Activated CD4-positive, alpha-beta memory T cell treated with anti-CD3 and anti-CD28 coated beads, Interleukin-2, amount 10 ng/mL, durations not matched to agents 7 days and 5 days (primary cell): ENCODE data around the gene DNASE1L1. TPM values are rescaled to one million over a fixed set of nuclear protein-coding genes. Genes with fewer than 3 reads are reported as not detected.
"Not testable (repeated sequence)": the region's sequence is repeated elsewhere in the genome, so short reads cannot be mapped to it uniquely, and the experiment has no call there.

ENCODE experiments used
- CTCF ChIA-PET: fragments of 350-600 bp; sonication (Branson Sonifier 250); formaldehyde crosslinking; loops from one replicate; lab custom pipeline; 2021; ENCODE audit warnings: antibody characterized with exemption, inconsistent platforms; lab: Charles Lee
- POLR2A ChIA-PET: fragments of 350-600 bp; sonication (Branson Sonifier 250); formaldehyde crosslinking; loops from one replicate; lab custom pipeline; 2021; ENCODE audit warnings: antibody characterized with exemption; lab: Charles Lee
- DNase-seq: peaks from one replicate; pipeline ENCODE4 v3.0.0-alpha.2; 2020
- H3K27ac Mint-ChIP-seq: one replicate; pipeline ENCODE4 v1.8.0; 2021; ENCODE audit warnings: mild to moderate bottlenecking, mixed read lengths
- H3K27me3 Mint-ChIP-seq: one replicate; pipeline ENCODE4 v1.8.0; 2021; ENCODE audit warnings: mixed read lengths
- H3K36me3 Mint-ChIP-seq: one replicate; pipeline ENCODE4 v1.8.0; 2021; ENCODE audit warnings: low read depth, mixed read lengths
- H3K4me1 Mint-ChIP-seq: one replicate; pipeline ENCODE4 v1.8.0; 2021; ENCODE audit warnings: mixed read lengths
- H3K4me3 Mint-ChIP-seq: one replicate; pipeline ENCODE4 v1.8.0; 2021; ENCODE audit warnings: mild to moderate bottlenecking, mixed read lengths
- H3K9me3 Mint-ChIP-seq: one replicate; pipeline ENCODE4 v1.8.0; 2021; ENCODE audit warnings: mixed read lengths
- total RNA-seq, 2 experiments: library from RNA; stranded (reverse); gene quantifications; one replicate each; pipeline ENCODE4 v1.2.3, GENCODE V29; 2021

The DNASE1L1 gene
- total RNA-seq, 2 experiments from 2014 or later, result 23.3 to 23.7 TPM

DNA sequence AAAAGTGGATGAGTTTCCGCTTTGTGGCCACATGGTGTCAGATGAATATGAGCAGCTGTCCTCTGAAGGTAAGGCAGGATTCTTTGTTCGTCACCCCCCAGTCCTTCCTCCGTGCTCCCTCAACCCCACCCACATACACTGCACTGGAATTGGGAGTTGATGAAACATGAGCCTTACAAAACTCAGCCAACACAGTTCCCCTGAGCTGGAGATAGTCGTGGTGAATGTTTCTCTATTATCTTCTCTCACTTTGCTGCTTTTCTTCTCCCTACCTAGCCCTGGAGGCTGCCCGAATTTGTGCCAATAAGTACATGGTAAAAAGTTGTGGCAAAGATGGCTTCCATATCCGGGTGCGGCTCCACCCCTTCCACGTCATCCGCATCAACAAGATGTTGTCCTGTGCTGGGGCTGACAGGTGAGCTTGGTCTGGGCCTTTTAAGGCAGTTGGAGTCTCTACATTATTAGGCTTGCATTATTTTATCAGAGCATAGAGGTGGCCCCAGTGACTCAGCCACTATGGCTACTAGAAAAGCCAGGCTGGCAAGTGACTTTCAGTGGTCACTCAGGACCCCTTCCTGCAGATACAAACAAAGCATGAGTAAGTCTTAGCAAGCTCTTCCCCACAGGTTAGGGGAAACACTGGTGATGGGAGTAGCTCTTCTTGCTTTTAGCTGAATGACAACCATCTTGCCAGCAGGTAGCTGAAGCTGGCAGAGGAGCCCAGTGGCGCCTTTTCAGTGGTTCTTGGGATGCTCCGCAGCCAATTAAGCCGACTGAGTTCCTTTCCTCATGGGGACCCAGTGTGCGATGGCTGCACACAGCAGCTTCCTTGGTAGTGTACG lies 9.3 kb downstream of the DNASE1L1 start:
- H3K27ac Mint-ChIP-seq, result peak overlapping the region; percentile 100
- peak overlapping the region; percentile 98 for H3K4me3 Mint-ChIP-seq
- peaks cover 39% of the 10 kb centered on the region for H3K36me3 Mint-ChIP-seq
- no peaks in the 10 kb centered on the region for H3K9me3 Mint-ChIP-seq
- DNase-seq, result peak; percentile 53
- ChIA-PET CTCF (interaction anchor here (0.8 to 2.3 kb wide), 4 partner anchors 11 to 134 kb away, joined by 4 to 8 read pairs (median 5); partner anchors contain the start of genes ATP6AP1 and SLC10A3), POLR2A (interaction anchor here (0.7 to 7.2 kb wide), 19 partner anchors 8 to 473 kb away, joined by 3 to 103 read pairs (median 10); partner anchors contain the start of genes ATP6AP1, DKC1, DNASE1L1 and EMD)
- no peaks in the 10 kb centered on the region for H3K27me3 Mint-ChIP-seq
- peaks cover 16% of the 10 kb centered on the region for H3K4me1 Mint-ChIP-seq

DNA sequence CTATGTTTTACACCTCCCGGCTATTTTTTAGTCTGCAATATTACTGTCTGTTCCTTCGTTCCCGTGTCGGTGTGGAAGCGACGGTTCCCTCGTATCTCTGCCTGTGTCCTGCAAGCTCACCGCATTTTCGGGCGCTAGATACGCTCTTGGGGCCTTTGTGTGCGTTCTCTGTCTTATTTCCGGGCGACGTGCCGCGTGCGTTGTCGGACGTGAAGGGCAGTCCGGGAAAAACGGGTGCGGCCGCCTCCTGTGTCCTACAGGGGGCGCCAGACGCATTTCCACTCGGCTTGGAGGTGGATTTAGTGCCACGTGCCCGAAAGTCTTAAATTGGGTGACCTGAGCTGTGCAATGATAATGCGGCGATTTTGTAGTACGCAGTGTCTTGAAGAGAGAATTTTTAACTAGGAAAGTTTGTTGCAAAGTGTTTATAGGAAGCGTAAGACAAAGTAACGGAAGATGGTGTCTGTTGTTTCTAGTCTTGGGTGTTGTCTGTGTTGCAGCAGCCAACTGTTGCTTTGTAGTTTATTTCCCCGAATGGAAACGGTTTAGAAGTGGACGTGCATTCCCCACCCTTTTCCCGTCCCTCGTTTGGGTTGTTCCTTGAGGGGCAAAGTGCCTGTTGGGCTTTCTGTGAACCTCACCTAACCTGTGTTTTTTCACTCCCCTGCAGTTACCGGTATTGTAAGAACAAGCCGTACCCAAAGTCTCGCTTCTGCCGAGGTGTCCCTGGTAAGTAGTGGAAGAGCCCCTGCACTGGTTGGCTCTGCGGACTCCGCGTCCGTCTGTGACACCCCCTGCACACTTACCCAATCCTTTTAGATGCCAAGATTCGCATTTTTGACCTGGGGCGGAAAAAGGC lies 10.2 kb downstream of the DNASE1L1 start:
- peak; percentile 89 for DNase-seq
- H3K27me3 Mint-ChIP-seq, result no peaks in the 10 kb centered on the region
- peaks cover 39% of the 10 kb centered on the region for H3K36me3 Mint-ChIP-seq
- H3K9me3 Mint-ChIP-seq, result no peaks in the 10 kb centered on the region
- peaks cover 16% of the 10 kb centered on the region for H3K4me1 Mint-ChIP-seq
- CTCF ChIA-PET, result interaction anchor here (0.6 to 2.3 kb wide), 11 partner anchors 11 to 135 kb away, joined by 3 to 8 read pairs (median 4); partner anchors contain the start of genes ATP6AP1, LAGE3 and SLC10A3
- POLR2A ChIA-PET, result interaction anchor here (0.6 to 7.2 kb wide), 34 partner anchors 9 to 476 kb away, joined by 3 to 103 read pairs (median 6); partner anchors contain the start of genes ATP6AP1, DKC1, DNASE1L1 and EMD
- H3K4me3 Mint-ChIP-seq, result peak overlapping the region; percentile 98
- H3K27ac Mint-ChIP-seq, result peak overlapping the region; percentile 100

DNA sequence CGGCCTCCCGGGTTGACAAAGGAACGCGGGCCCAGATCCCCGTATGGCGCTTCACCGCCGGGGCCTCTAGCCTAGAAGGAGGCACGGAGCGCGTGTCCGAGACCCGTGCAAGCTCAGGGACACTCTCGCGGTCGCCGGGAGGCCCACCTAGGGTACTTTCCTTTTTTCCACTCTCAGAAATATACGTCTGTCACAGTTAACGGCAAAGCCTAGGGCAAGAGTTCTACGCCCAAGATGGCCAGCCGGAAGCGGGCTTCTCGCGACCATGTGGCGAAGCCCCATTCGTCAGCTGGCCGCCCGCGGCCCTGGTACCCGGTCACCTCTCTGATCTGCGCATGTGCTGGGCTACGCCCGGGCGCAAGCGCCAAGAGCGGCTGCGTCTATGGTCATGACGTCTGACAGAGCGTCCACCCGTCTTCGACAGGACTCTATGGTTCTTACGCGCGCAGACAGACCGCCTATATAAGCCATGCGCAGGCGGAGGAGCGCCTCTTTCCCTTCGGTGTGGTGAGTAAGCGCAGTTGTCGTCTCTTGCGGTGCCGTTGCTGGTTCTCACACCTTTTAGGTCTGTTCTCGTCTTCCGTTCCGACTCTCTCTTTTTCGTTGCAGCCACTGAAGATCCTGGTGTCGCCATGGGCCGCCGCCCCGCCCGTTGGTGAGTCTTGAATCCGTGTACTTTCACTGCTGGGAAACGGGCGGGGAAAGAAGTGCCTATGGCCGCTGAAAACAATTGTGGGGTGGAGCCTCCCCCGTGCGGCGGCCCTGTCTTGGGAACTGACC lies 11.0 kb downstream of the DNASE1L1 start, which contains the start of gene RPL10:
TSS of gene RPL10 (plus strand) at position 490 of the 780 bp plus-strand sequence. CDS start at position 633, 143 bp downstream.
- peaks cover 16% of the 10 kb centered on the region for H3K4me1 Mint-ChIP-seq
- H3K27ac Mint-ChIP-seq, result peak within 1 kb of the TSS; percentile 100
- peak within 1 kb of the TSS; percentile 98 for H3K4me3 Mint-ChIP-seq
- peaks cover 39% of the 10 kb centered on the region for H3K36me3 Mint-ChIP-seq
- POLR2A ChIA-PET, result interaction anchor here (0.6 to 7.2 kb wide), 34 partner anchors 13 to 475 kb away, joined by 3 to 103 read pairs (median 6); partner anchors contain the start of genes ATP6AP1, DKC1, DNASE1L1 and EMD
- no peaks in the 10 kb centered on the region for H3K27me3 Mint-ChIP-seq
- H3K9me3 Mint-ChIP-seq, result no peaks in the 10 kb centered on the region
- peak; percentile 93 for DNase-seq
- CTCF ChIA-PET, result interaction anchor here (0.7 to 2.3 kb wide), 8 partner anchors 12 to 135 kb away, joined by 3 to 8 read pairs (median 4); partner anchors contain the start of genes ATP6AP1, LAGE3 and SLC10A3

DNA sequence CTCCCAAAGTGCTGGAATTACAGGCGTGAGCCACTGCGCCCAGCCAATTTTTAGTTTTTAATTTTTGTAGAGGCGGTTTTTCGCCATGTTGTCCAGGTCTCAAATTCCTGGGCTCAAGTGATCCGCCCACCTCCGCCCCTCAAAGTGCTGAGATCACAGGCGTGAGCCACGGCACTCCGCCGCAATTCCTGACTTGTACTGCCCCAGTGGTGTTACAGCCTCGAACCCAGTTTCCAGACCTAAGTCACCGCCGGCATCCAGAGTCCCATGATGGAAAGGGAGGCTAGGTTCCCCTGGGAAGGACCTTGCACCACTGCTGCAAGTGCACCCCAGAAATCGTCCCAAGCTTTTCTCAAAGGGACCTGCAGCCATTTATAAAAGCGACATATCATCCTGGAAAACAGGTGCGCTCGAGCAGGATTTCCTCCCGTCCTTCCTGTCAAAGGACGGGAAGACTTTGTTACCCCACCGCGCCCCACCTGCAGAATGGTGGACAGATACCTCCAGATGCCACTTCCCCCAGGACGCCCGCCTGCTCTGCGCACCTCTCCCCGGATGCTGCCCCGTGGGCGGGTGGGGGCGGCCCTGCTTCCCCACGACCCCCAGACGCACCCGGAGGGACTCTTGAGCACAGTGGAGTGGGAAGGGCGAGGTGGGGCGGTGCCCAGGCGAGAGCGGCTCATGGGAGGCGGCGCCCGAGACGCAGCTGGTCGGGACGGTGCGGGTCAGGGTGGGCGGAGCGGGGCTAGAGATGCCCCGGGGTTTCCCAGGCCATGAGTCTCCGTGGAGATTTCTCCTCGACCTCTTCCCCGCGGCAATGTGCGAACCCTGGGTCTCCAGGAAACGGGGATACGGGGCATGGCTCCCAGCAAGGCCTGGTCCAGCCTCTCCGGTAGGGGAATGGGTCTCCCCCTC lies 11.8 kb downstream of the DNASE1L1 start:
- Mint-ChIP-seq H3K27ac (peak overlapping the region; percentile 100), H3K36me3 (peaks cover 37% of the 10 kb centered on the region), H3K9me3 (no peaks in the 10 kb centered on the region), H3K4me1 (peaks cover 16% of the 10 kb centered on the region), H3K4me3 (peak overlapping the region; percentile 98), H3K27me3 (no peaks in the 10 kb centered on the region)
- peak; percentile 64 for DNase-seq
- CTCF ChIA-PET, result interaction anchor here (1.1 to 1.2 kb wide), 2 partner anchors 13 to 32 kb away, joined by 3 to 5 read pairs; partner anchors contain the start of gene ATP6AP1
- POLR2A ChIA-PET, result interaction anchor here (0.6 to 7.2 kb wide), 28 partner anchors 14 to 474 kb away, joined by 3 to 103 read pairs (median 8); partner anchors contain the start of genes ATP6AP1, DNASE1L1, EMD and G6PD

DNA sequence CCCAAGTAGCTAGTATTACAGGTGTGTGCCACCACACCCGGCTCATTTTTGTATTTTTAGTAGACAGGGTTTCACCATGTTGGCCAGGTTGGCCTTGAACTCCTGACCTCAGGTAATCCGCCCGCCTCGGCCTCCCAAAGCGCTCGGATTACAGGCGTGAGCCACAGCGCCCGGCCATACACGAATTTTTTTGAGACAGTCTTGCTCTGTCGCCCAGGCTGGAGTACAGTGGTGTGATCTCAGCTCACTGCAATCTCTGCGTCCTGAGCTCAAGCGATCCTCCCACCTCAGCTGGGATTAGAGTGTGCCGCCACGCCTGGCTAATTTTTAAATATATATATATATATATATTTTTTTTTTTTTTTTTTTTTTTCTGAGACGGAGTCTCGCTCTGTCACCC lies 12.7 kb downstream of the DNASE1L1 start:
- H3K27ac Mint-ChIP-seq, H3K27me3 Mint-ChIP-seq, DNase-seq, H3K9me3 Mint-ChIP-seq, CTCF ChIA-PET: not testable (repeated sequence)
- H3K4me3 Mint-ChIP-seq, result peak overlapping the region; percentile 98
- peaks cover 34% of the 10 kb centered on the region for H3K36me3 Mint-ChIP-seq
- H3K4me1 Mint-ChIP-seq, result peaks cover 16% of the 10 kb centered on the region
- POLR2A ChIA-PET, result interaction anchor here (1.1 to 7.2 kb wide), 2 partner anchors 14 to 23 kb away, joined by 3 to 103 read pairs; partner anchors contain the start of genes DNASE1L1 and TAFAZZIN

DNA sequence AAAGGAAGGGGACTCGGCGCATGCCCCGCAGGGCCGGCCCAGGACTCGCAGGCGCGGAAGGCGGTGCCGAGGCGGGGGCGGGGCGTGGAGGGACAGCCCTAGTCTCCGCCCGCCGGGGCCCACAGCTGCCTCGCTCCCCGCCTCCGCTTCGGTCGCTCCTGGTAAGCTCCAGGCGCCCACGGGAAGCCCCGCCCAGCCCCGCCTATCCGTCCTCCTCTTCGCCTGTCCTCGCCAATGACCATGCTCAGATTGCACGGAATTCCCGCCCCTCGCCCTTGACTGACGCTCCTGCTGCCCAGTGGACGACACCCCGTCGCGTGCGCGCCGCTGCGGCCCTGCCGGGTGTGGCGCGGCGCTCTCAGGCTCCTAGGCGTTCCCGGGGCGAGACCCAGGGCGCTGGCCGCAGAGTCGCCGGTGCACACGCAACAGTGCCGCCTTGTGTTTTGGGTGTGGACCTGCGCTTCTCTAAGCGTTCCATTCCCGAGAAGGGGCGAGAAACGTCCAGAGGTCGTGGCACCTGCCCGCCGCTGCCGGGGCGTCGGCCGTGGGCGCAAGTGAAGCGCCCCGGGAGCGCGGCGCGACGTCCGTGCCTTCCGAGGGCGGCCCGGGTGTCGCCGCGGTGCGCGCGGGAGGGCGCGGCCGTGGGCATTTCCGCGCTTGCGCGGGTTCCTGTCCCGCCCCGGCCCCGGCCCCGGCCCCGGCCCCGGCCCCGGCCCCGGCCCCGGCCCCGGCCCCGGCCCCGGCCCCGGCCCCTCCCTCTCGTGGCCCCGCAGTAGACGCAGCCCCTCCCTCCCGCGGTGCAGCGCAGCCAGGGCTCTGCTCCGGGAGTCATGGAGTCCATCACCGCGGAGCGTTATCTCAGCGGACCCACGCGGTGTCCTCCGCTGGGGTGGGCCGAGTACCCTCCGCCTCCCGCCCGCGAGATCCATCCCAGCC lies 19.0 kb downstream of the DNASE1L1 start:
- H3K4me1 Mint-ChIP-seq, POLR2A ChIA-PET, H3K27me3 Mint-ChIP-seq, CTCF ChIA-PET, H3K9me3 Mint-ChIP-seq, H3K36me3 Mint-ChIP-seq, H3K27ac Mint-ChIP-seq, DNase-seq, H3K4me3 Mint-ChIP-seq: not testable (repeated sequence)

DNA sequence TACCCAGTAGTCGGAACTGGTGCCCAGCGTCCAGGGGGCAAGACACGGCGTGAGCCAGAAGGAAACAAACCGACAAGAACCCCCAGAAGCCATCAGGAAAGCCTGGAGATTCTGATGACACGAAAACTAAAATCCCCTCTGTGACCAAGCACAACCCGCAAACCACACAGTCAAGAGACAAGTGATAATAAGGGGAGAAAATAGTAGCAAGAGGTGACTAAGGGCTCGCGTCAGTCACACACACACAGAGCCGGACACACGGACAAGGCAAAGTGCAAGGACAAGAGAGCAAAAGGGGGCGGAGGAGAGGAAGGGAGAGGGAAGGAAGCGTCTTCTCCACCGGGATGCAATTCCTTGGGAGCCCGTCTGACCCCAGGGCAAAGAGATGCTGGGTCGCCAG lies 20.4 kb downstream of the DNASE1L1 start:
- H3K9me3 Mint-ChIP-seq, DNase-seq, H3K36me3 Mint-ChIP-seq, H3K4me1 Mint-ChIP-seq, H3K27me3 Mint-ChIP-seq, POLR2A ChIA-PET, H3K27ac Mint-ChIP-seq, H3K4me3 Mint-ChIP-seq, CTCF ChIA-PET: not testable (repeated sequence)

DNA sequence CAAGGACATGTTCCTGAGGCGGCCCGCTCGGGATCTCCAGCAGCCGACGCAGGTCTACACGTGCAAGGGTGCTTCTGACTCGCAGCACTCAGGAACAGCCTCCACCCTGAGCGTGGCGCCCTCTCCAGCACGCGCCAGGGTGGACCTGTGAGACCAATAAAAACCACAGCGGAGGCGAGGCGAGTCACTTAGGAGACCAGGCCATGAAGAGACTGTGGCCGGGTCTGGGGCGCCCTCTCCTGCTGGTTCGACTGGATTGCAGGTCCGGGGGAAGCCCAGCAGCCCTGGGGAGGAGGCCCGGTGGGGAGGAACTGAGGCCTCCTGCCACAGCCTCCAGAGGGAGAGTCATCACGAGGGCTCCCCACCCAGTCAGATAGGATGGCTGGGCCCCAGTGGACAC lies 21.0 kb downstream of the DNASE1L1 start:
- H3K36me3 Mint-ChIP-seq, DNase-seq, H3K4me3 Mint-ChIP-seq, POLR2A ChIA-PET, CTCF ChIA-PET, H3K4me1 Mint-ChIP-seq, H3K9me3 Mint-ChIP-seq, H3K27me3 Mint-ChIP-seq, H3K27ac Mint-ChIP-seq: not testable (repeated sequence)

DNA sequence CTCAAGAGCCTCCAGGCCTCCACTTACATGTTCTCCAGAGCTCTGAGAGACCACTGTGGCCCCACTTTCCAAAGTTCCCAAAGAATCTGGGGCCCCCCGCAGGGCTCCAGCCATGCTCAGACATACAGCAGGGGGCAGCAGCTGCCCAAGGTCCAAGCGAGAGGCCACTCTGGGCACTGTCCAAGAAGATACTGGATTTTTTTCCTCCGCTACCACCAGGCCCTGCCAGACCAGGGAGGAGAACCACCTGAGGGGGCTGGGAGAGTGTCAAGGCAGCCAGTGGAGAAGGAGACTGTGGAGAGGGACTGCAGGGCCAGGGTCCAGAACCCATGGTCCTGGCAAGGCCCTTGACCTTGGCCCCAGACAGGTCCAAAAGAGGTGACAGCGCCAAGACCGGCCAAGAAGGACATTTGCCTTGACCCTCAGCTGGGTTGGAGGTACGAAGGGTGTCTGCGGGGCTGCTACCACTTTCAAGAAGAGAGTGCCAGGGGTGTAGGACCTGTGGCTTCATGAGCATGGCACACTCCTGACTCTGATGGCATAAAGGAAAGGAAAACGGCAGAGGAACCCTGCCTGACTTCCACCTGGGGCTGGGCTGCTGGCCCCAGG lies 24.7 kb downstream of the DNASE1L1 start:
- no peak overlapping the region for H3K27ac Mint-ChIP-seq
- POLR2A ChIA-PET, result interaction anchor here (1.6 kb wide), 1 partner anchor 14 kb away, joined by 10 read pairs; no protein-coding TSS in a partner anchor
- peaks cover 2% of the 10 kb centered on the region for H3K36me3 Mint-ChIP-seq
- no peaks in the 10 kb centered on the region for H3K9me3 Mint-ChIP-seq
- H3K4me1 Mint-ChIP-seq, result peaks cover 11% of the 10 kb centered on the region
- no peak for DNase-seq
- H3K4me3 Mint-ChIP-seq, result no peak overlapping the region
- no peaks in the 10 kb centered on the region for H3K27me3 Mint-ChIP-seq
- CTCF ChIA-PET, result interaction anchor here (1.2 kb wide), 1 partner anchor 16 kb away, joined by 3 read pairs; no protein-coding TSS in a partner anchor
